K562 (cell line): Measurements from ENCODE around the gene ABHD16B. TPM values are rescaled to one million over a fixed set of nuclear protein-coding genes. Genes with fewer than 3 reads are reported as not detected.

Source experiments
- ARHGAP35 ChIP-seq: fragments of 450-650 bp; IDR thresholded peaks from 2 replicates; pipeline ENCODE4 v1.6.1; 2018; ENCODE audit not compliant: partially characterized antibody
- ARID1B ChIP-seq: fragments of 450-650 bp; IDR thresholded peaks from 2 replicates; pipeline ENCODE4 v1.6.1; 2016; ENCODE audit warnings: antibody characterized with exemption, mild to moderate bottlenecking, inconsistent platforms
- CBX2 ChIP-seq: fragments of 200-600 bp; sonication (generic); IDR thresholded peaks from one replicate; pipeline ENCODE4 v1.6.1; 2012; ENCODE audit warnings: mild to moderate bottlenecking, low read length, inconsistent platforms; ENCODE audit not compliant: insufficient read depth, poor library complexity, severe bottlenecking
- CBX3 ChIP-seq, 2 experiments: IDR thresholded peaks; 1 replicate in 1 of 2; 2 replicates in 1 of 2; pipeline ENCODE4 v1.6.1; 2012; ENCODE audit warnings: inconsistent platforms in 2 of 2, low read length in 2 of 2, borderline replicate concordance in 1 of 2, control low read depth in 1 of 2
- COPS2 ChIP-seq: fragments of 450-650 bp; conservative IDR thresholded peaks from 2 replicates; pipeline ENCODE4 v1.6.1; 2016; ENCODE audit warnings: mild to moderate bottlenecking, moderate library complexity
- DIDO1 ChIP-seq: fragments of 450-650 bp; IDR thresholded peaks from 2 replicates; pipeline ENCODE4 v1.6.1; 2016; ENCODE audit warnings: low read depth, missing biosample characterization, missing genetic modification characterization
- ETV1 ChIP-seq: fragments of 450-650 bp; conservative IDR thresholded peaks from 2 replicates; pipeline ENCODE4 v1.6.1; 2016; ENCODE audit warnings: missing genetic modification characterization, control low read depth, low read depth, missing compliant biosample characterization
- ETV5 ChIP-seq: sonication (generic); formaldehyde crosslinking; IDR thresholded peaks from 2 replicates; pipeline ENCODE4 v1.4.0; 2020; ENCODE audit warnings: low read depth, mild to moderate bottlenecking, missing genetic modification reagents
- FOSL1 ChIP-seq: fragments of 200-800 bp; sonication (Bioruptor generic); conservative IDR thresholded peaks from 2 replicates; pipeline ENCODE4 v1.6.1; 2016; ENCODE audit warnings: missing genetic modification characterization, missing compliant biosample characterization
- GATAD2A ChIP-seq: fragments of 450-650 bp; IDR thresholded peaks from 2 replicates; pipeline ENCODE4 v1.6.1; 2017
- HDAC6 ChIP-seq: IDR thresholded peaks from 2 replicates; pipeline ENCODE4 v1.6.1; 2012; ENCODE audit warnings: low read depth, mild to moderate bottlenecking, control low read depth, inconsistent platforms, low read length, moderate library complexity
- JUND ChIP-seq, 2 experiments: IDR thresholded peaks; 2 replicates in 1 of 2; 3 replicates in 1 of 2; pipeline ENCODE4 v1.6.1; 2011; ENCODE audit warnings: borderline replicate concordance in 2 of 2, low read depth in 2 of 2, low read length in 2 of 2, improper control_type of control experiment in 1 of 2, missing biosample characterization in 1 of 2, missing genetic modification characterization in 1 of 2, missing genetic modification reagents in 1 of 2
- KDM5B ChIP-seq: fragments of 200-600 bp; sonication (generic); IDR thresholded peaks from 2 replicates; pipeline ENCODE4 v1.6.1; 2012; ENCODE audit warnings: low read depth, mild to moderate bottlenecking, moderate library complexity, low read length, control low read depth, inconsistent platforms; ENCODE audit not compliant: insufficient replicate concordance
- MAFF ChIP-seq: IDR thresholded peaks from 2 replicates; pipeline ENCODE4 v1.6.1; 2012; ENCODE audit warnings: low read length, improper control_type of control experiment
- NR3C1 ChIP-seq: sonication (generic); formaldehyde crosslinking; IDR thresholded peaks from 2 replicates; pipeline ENCODE4 v1.8.1; 2022; ENCODE audit warnings: missing genetic modification reagents
- POLR2B ChIP-seq: fragments of 450-650 bp; IDR thresholded peaks from 2 replicates; pipeline ENCODE4 v1.6.1; 2018; ENCODE audit warnings: low read depth; ENCODE audit not compliant: partially characterized antibody
- PURB ChIP-seq: sonication (generic); formaldehyde crosslinking; IDR thresholded peaks from 2 replicates; pipeline ENCODE4 v1.9.0; 2021; ENCODE audit warnings: low read depth, mild to moderate bottlenecking, missing genetic modification reagents
- RHOXF2B ChIP-seq: fragments of 250-450 bp; sonication (Bioruptor Pico); conservative IDR thresholded peaks from 2 replicates; pipeline ENCODE4 v1.5.1; 2021
- SPI1 ChIP-seq: IDR thresholded peaks from 2 replicates; pipeline ENCODE4 v1.6.1; 2011; ENCODE audit warnings: low read depth, low read length, control low read depth, borderline replicate concordance
- ZC3H11A ChIP-seq: IDR thresholded peaks from 2 replicates; pipeline ENCODE4 v1.6.1; 2012; ENCODE audit warnings: low read depth, low read length, improper control_type of control experiment
- ZKSCAN8 ChIP-seq: fragments of 200-800 bp; sonication (Bioruptor generic); IDR thresholded peaks from 2 replicates; pipeline ENCODE4 v1.6.1; 2016; ENCODE audit warnings: missing genetic modification characterization, missing compliant biosample characterization
- ZNF184 ChIP-seq: sonication (generic); formaldehyde crosslinking; IDR thresholded peaks from 2 replicates; pipeline ENCODE4 v1.5.0; 2020; ENCODE audit warnings: missing genetic modification reagents
- ZNF253 ChIP-seq: fragments of 250-450 bp; sonication (Bioruptor Pico); conservative IDR thresholded peaks from 2 replicates; pipeline ENCODE4 v1.6.1; 2021; ENCODE audit warnings: mild to moderate bottlenecking
- ZNF263 ChIP-seq: sonication (generic); formaldehyde crosslinking; IDR thresholded peaks from 2 replicates; pipeline ENCODE4 v1.8.0; 2022; ENCODE audit warnings: mild to moderate bottlenecking, missing genetic modification reagents, borderline replicate concordance
- ZNF311 ChIP-seq: fragments of 250-450 bp; sonication (Bioruptor Pico); IDR thresholded peaks from 2 replicates; pipeline ENCODE4 v1.4.0; 2020; ENCODE audit warnings: mild to moderate bottlenecking, moderate library complexity
- ZNF445 ChIP-seq: fragments of 250-450 bp; sonication (Bioruptor Pico); IDR thresholded peaks from 2 replicates; pipeline ENCODE4 v1.4.0; 2020; ENCODE audit warnings: low read depth, mild to moderate bottlenecking, moderate library complexity
- ZNF584 ChIP-seq: fragments of 200-800 bp; sonication (Bioruptor generic); IDR thresholded peaks from 2 replicates; pipeline ENCODE4 v1.6.1; 2016; ENCODE audit warnings: low read depth, mild to moderate bottlenecking, missing genetic modification characterization, missing compliant biosample characterization
- polyA plus RNA-seq, 8 experiments: library from polyadenylated mRNA; depleted of rRNA in 4 of 8; stranded (reverse) in 5 of 8; unstranded in 3 of 8; fragments of >200 nt; fragmentation: Nextera tagmentation in 2 of 8; fragmentation: Illumina TruSeq in 1 of 8; extraction: Ambion mirVana in 2 of 8; extraction: Trizol in 1 of 8; gene quantifications; 2 replicates each; pipeline versions ENCODE4 v1.2.1 to v1.2.3, GENCODE V29; 2011 to 2014; ENCODE audit warnings: inconsistent platforms in 1 of 8, missing spikeins in 1 of 8
- total RNA-seq, 7 experiments: library from RNA; depleted of rRNA in 6 of 7; stranded (reverse); fragments of >200 nt in 6 of 7; fragmentation: Illumina TruSeq in 2 of 7; extraction: Trizol in 2 of 7; gene quantifications; 2 replicates each; pipeline versions ENCODE4 v1.2.1 to v1.2.3, GENCODE V29; 2011 to 2021; ENCODE audit warnings: low replicate concordance in 1 of 7
- TF ChIP-seq, protein P1 (sequence below): fragments of 450-650 bp; IDR thresholded peaks from 2 replicates; pipeline ENCODE4 v1.6.1; 2016; ENCODE audit warnings: borderline replicate concordance
- TF ChIP-seq, protein P2 (sequence below): IDR thresholded peaks from 2 replicates; pipeline ENCODE4 v1.6.1; 2014; ENCODE audit warnings: antibody characterized with exemption

Gene ABHD16B
- total and polyA plus RNA-seq, 9 of the 15 experiments (the other 6 are each of a cell fraction or from before 2014, with no cell fraction given), result not detected

DNA sequence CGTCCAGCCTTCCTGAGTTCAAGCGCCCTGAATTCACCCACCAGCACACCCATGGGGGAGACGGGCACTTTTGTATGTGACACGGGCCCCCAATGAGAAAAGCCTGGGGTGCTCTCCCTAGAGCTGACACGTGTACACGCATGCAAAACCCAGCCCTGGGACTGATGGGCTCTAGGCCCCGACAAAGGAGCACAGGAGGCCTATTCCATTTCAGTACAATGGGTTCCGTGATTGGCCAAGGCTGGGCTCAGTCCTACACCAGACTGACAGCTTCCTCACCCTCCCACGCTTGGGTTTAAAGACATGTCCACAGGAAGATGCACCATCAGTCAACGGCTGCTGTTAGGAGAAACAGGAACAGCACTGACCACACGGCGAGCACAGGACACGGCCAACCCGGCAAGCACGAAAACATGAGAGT lies 39.0 kb upstream of the ABHD16B start (continued):
- TF ChIP-seq RHOXF2B (CRISPR knock-in tag) (no peak), SPI1 (peak; percentile 82), ZC3H11A (no peak), ZNF311 (CRISPR knock-in tag) (no peak), ZNF184 (CRISPR knock-in tag) (no peak), MAFF (no peak), CBX2 (no peak), DIDO1 (tag) (no peak), KDM5B (peak; percentile 60), ETV5 (CRISPR knock-in tag) (no peak), NR3C1 (no peak), ARHGAP35 (no peak), HDAC6 (no peak), ZNF263 (CRISPR knock-in tag) (no peak), CBX3 (IDR thresholded peaks at IDR 0.05; ENCODE audit: borderline replicate concordance in 1 of 2, low read length in 2 of 2) (no peak), ZNF584 (CRISPR knock-in tag) (no peak), ZNF445 (CRISPR knock-in tag) (no peak), PURB (no peak), FOSL1 (tag) (no peak), ETV1 (tag) (peak; percentile 35; the same call in 1 of the 2 replicates), COPS2 (no peak), ZKSCAN8 (no peak), POLR2B (no peak), ZNF253 (CRISPR knock-in tag) (no peak), JUND (IDR thresholded peaks at IDR 0.05; ENCODE audit: borderline replicate concordance, low read depth, low read length) (no peak), JUND (tag; IDR thresholded peaks at IDR 0.05; ENCODE audit: borderline replicate concordance, low read depth, low read length) (peak; percentile 42; the same call in 1 of the 3 replicates), ARID1B (no peak), GATAD2A (no peak)
- TF ChIP-seq, protein P1, sequence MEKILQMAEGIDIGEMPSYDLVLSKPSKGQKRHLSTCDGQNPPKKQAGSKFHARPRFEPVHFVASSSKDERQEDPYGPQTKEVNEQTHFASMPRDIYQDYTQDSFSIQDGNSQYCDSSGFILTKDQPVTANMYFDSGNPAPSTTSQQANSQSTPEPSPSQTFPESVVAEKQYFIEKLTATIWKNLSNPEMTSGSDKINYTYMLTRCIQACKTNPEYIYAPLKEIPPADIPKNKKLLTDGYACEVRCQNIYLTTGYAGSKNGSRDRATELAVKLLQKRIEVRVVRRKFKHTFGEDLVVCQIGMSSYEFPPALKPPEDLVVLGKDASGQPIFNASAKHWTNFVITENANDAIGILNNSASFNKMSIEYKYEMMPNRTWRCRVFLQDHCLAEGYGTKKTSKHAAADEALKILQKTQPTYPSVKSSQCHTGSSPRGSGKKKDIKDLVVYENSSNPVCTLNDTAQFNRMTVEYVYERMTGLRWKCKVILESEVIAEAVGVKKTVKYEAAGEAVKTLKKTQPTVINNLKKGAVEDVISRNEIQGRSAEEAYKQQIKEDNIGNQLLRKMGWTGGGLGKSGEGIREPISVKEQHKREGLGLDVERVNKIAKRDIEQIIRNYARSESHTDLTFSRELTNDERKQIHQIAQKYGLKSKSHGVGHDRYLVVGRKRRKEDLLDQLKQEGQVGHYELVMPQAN, result no peak
- TF ChIP-seq, protein P2, sequence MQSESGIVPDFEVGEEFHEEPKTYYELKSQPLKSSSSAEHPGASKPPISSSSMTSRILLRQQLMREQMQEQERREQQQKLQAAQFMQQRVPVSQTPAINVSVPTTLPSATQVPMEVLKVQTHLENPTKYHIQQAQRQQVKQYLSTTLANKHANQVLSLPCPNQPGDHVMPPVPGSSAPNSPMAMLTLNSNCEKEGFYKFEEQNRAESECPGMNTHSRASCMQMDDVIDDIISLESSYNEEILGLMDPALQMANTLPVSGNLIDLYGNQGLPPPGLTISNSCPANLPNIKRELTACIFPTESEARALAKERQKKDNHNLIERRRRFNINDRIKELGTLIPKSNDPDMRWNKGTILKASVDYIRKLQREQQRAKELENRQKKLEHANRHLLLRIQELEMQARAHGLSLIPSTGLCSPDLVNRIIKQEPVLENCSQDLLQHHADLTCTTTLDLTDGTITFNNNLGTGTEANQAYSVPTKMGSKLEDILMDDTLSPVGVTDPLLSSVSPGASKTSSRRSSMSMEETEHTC, result no peak
